Naive thymus-derived CD4-positive, alpha-beta T cell (primary cell): ENCODE data around the gene TREH. TPM values are rescaled to one million over a fixed set of nuclear protein-coding genes. Genes with fewer than 3 reads are reported as not detected.

Source experiments
- ATAC-seq: fragments of 150-1000 bp; cut with Tn5 transposase; 2 replicates; pipeline ENCODE4 v1.10.0; 2021; ENCODE audit warnings: mild to moderate bottlenecking, moderate library complexity
- CTCF ChIA-PET: fragments of 350-600 bp; sonication (Branson Sonifier 250); formaldehyde crosslinking; loops from one replicate; lab custom pipeline; 2021; ENCODE audit warnings: antibody characterized with exemption; lab: Charles Lee
- POLR2A ChIA-PET: fragments of 350-600 bp; sonication (Branson Sonifier 250); formaldehyde crosslinking; loops from one replicate; lab custom pipeline; 2021; ENCODE audit warnings: antibody characterized with exemption, inconsistent platforms; lab: Charles Lee
- DNase-seq, 9 donors: peaks; one replicate each; pipeline versions ENCODE4 v3.0.0 to v3.0.0-alpha.2; 2020 to 2022; ENCODE audit warnings: mixed read lengths in 1 of 9
- H3K27ac ChIP-seq: one replicate; pipeline ENCODE4 v1.7.0; 2013; ENCODE audit warnings: mild to moderate bottlenecking, low read depth, low read length, moderate library complexity
- H3K27me3 ChIP-seq, 2 donors: one replicate each; pipeline ENCODE4 v1.7.0; 2013; ENCODE audit warnings: low read length in 2 of 2, mild to moderate bottlenecking in 2 of 2, moderate library complexity in 2 of 2; ENCODE audit not compliant: control insufficient read depth in 2 of 2, insufficient read depth in 2 of 2
- H3K36me3 ChIP-seq, 3 experiments: 1 replicate in 2 of 3; 2 replicates in 1 of 3; pipeline ENCODE4 v1.7.0; 2013; ENCODE audit warnings: low read length in 3 of 3, mild to moderate bottlenecking in 3 of 3, moderate library complexity in 1 of 3; ENCODE audit not compliant: insufficient read depth in 3 of 3, control insufficient read depth in 2 of 3
- H3K4me1 ChIP-seq, 2 donors: one replicate each; pipeline ENCODE4 v1.7.0; 2013; ENCODE audit warnings: low read length in 2 of 2, mild to moderate bottlenecking in 2 of 2, moderate library complexity in 1 of 2; ENCODE audit not compliant: control insufficient read depth in 2 of 2, insufficient read depth in 2 of 2
- H3K4me3 ChIP-seq: 2 replicates; pipeline ENCODE4 v1.7.0; 2013; ENCODE audit warnings: mild to moderate bottlenecking, low read length
- H3K9me3 ChIP-seq, 3 experiments: 1 replicate in 2 of 3; 2 replicates in 1 of 3; pipeline ENCODE4 v1.7.0; 2013; ENCODE audit warnings: low read length in 3 of 3; ENCODE audit not compliant: control insufficient read depth in 2 of 3
- H3K27ac Mint-ChIP-seq, 9 donors: one replicate each; pipeline ENCODE4 v1.8.0; 2020 to 2022; ENCODE audit warnings: mixed read lengths in 9 of 9, mild to moderate bottlenecking in 8 of 9, moderate library complexity in 5 of 9, inconsistent platforms in 2 of 9
- H3K27me3 Mint-ChIP-seq, 5 donors: one replicate each; pipeline ENCODE4 v1.8.0; 2021 to 2022; ENCODE audit warnings: mixed read lengths in 5 of 5, mild to moderate bottlenecking in 1 of 5
- H3K36me3 Mint-ChIP-seq, 5 donors: one replicate each; pipeline ENCODE4 v1.8.0; 2020 to 2022; ENCODE audit warnings: mixed read lengths in 5 of 5, mild to moderate bottlenecking in 3 of 5, inconsistent platforms in 1 of 5
- H3K4me1 Mint-ChIP-seq, 7 donors: one replicate each; pipeline ENCODE4 v1.8.0; 2020 to 2022; ENCODE audit warnings: mixed read lengths in 7 of 7, mild to moderate bottlenecking in 3 of 7, inconsistent platforms in 1 of 7
- H3K4me3 Mint-ChIP-seq, 10 donors: one replicate each; pipeline ENCODE4 v1.8.0; 2020 to 2022; ENCODE audit warnings: mild to moderate bottlenecking in 10 of 10, mixed read lengths in 10 of 10, moderate library complexity in 6 of 10, inconsistent platforms in 2 of 10
- H3K9me3 Mint-ChIP-seq, 11 donors: one replicate each; pipeline ENCODE4 v1.8.0; 2020 to 2022; ENCODE audit warnings: mixed read lengths in 11 of 11, mild to moderate bottlenecking in 4 of 11, inconsistent platforms in 1 of 11, moderate library complexity in 1 of 11
- intact Hi-C, 2 donors: fragments of 100-400 bp; cut with micrococcal nuclease; formaldehyde crosslinking; loops; one replicate each; pipeline ENCODE4 v1.15.1; 2023
- polyA plus RNA-seq, 2 donors: library from polyadenylated mRNA; unstranded; fragments of 300-500 nt; fragmentation: Illumina TruSeq; gene quantifications; one replicate each; pipeline ENCODE4 v1.2.3, GENCODE V29; 2021
- total RNA-seq, 6 experiments: library from RNA in 5 of 6; stranded (reverse) in 5 of 6; gene quantifications; 1 replicate in 5 of 6; 2 replicates in 1 of 6; pipeline ENCODE4 v1.2.3 and lab custom pipeline; 2021 to 2026

Gene TREH
- total and polyA plus RNA-seq, 7 experiments from 2014 or later: not detected

- CTCF ChIA-PET: interaction anchor here (0.6 to 1.4 kb wide), 3 partner anchors 11 to 217 kb away, joined by 3 to 5 read pairs (median 5); no protein-coding TSS in a partner anchor
- Histone ChIP-seq H3K4me1 (peaks cover 68 to 79% of the 10 kb centered on the region in 2 donors), H3K9me3 (no peaks in the 10 kb centered on the region), H3K4me3 (no peak overlapping the region), H3K27me3 (no peaks in the 10 kb centered on the region), H3K27ac (no peak overlapping the region), H3K36me3 (no peaks in the 10 kb centered on the region)
- H3K27me3 Mint-ChIP-seq: peaks cover 0 to 6% (median 0%) of the 10 kb centered on the region in 5 donors
- no peaks in the 10 kb centered on the region for H3K36me3 Mint-ChIP-seq
- no peak for DNase-seq
- H3K9me3 Mint-ChIP-seq: peaks cover 0 to 2% (median 0%) of the 10 kb centered on the region in 11 donors
- intact Hi-C loops: loop anchor here in 1 of 2 donors (5.0 kb wide), 2 partner anchors 78 to 303 kb away; partner anchors contain the start of gene CENATAC
- H3K27ac Mint-ChIP-seq: peak overlapping the region in 7 of 9 donors; percentile 7 to 98 (median 85)
- H3K4me1 Mint-ChIP-seq: peaks cover 32 to 86% (median 63%) of the 10 kb centered on the region in 7 donors
- H3K4me3 Mint-ChIP-seq: no peak overlapping the region
- no peak for ATAC-seq
- POLR2A ChIA-PET: interaction anchor here (0.6 to 11.3 kb wide), 7 partner anchors 13 to 236 kb away, joined by 3 to 100 read pairs (median 4); partner anchors contain the start of gene DDX6
Observed at GRCh38 chr11:118694185-118694584, 14.7 kb upstream of the TREH start.

DNA sequence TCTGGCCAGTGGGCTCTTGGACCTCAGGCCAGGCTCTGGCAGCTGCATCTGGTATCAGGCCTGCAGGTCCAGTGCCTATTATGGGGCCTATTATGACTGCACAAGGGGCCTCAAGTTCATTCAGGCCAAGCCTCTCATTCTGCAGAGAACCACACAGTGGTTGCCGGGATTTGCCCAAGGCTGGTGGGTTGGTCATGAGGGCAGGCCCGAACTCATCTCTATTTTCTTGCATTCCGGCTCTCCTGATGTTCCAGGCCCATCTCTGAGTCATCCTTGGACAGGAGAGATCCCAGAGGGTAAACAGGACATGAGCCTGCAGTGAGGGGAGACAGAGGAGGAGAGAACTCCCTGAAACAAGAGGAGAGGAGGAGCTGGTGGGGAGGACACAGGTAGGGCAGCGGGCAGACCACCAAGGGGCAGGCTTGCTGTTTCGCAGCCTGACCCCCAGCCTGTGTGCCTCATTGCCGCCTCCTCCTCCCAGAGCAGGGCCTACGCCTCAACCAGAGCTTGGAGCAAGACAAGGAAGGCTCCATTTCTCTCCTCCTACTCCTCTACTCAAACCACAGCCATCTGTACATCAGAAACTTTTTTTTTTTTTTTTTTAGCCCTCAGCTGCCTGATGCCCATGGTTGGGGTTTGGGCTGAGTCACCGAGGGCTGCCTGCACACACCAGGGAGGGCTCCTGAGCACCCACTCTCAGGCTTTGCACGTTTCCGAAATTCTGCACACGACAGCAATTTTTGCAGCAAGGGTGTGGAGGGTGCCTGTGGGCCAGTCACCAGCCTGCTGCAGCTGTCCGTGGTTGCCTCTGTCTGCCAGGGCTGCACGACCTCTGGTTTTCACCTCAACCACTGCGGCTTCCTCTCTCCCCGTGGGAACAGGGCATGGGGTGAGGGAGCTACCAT, 12.7 kb upstream of the TREH start:
- Mint-ChIP-seq H3K4me3 (peak overlapping the region; percentile 13 to 72 (median 61)), H3K27me3 (peaks cover 0 to 8% (median 0%) of the 10 kb centered on the region in 5 donors), H3K36me3 (no peaks in the 10 kb centered on the region), H3K9me3 (peaks cover 0 to 2% (median 0%) of the 10 kb centered on the region in 11 donors), H3K4me1 (peaks cover 34 to 76% (median 62%) of the 10 kb centered on the region in 7 donors), H3K27ac (peak overlapping the region; percentile 55 to 98 (median 80))
- Histone ChIP-seq H3K4me1 (peaks cover 55 to 63% of the 10 kb centered on the region in 2 donors), H3K27ac (peak overlapping the region; percentile 32), H3K36me3 (no peaks in the 10 kb centered on the region), H3K4me3 (peak overlapping the region; percentile 18), H3K27me3 (no peaks in the 10 kb centered on the region), H3K9me3 (no peaks in the 10 kb centered on the region)
- intact Hi-C loops: loop anchor here (2.0 to 5.0 kb wide), 4 partner anchors 13 to 305 kb away; partner anchors contain the start of genes CENATAC (in 1 of the 2) and DDX6 (in 1 of the 2)
- ChIA-PET POLR2A (interaction anchor here (0.6 to 11.3 kb wide), 12 partner anchors 10 to 602 kb away, joined by 3 to 100 read pairs (median 5); partner anchors contain the start of gene DDX6), CTCF (interaction anchor here (0.6 to 4.7 kb wide), 5 partner anchors 14 to 203 kb away, joined by 3 to 30 read pairs (median 5); no protein-coding TSS in a partner anchor)
- peak in 4 of 9 donors; percentile 14 to 39 (median 25) for DNase-seq
- ATAC-seq: peak; percentile 50

GRCh38 chr11:118690553-118691304, 11.3 kb upstream of the TREH start:
- H3K4me3 Mint-ChIP-seq: peak overlapping the region in 9 of 10 donors; percentile 30 to 80 (median 71)

GRCh38 chr11:118689852-118690552, 10.6 kb upstream of the TREH start:
- ChIA-PET CTCF (interaction anchor here (0.6 to 4.7 kb wide), 33 partner anchors 10 to 272 kb away, joined by 3 to 47 read pairs (median 4); partner anchors contain the start of gene DDX6), POLR2A (interaction anchor here (0.8 to 11.3 kb wide), 9 partner anchors 10 to 264 kb away, joined by 3 to 100 read pairs (median 5); partner anchors contain the start of gene DDX6)
- peak; percentile 96 for ATAC-seq
- H3K27ac ChIP-seq: peak overlapping the region; percentile 69
- peak overlapping the region in 8 of 9 donors; percentile 51 to 91 (median 72) for H3K27ac Mint-ChIP-seq
- no peaks in the 10 kb centered on the region for H3K9me3 ChIP-seq
- H3K36me3 ChIP-seq: no peaks in the 10 kb centered on the region
- DNase-seq: peak; percentile 71 to 87 (median 82)
- H3K36me3 Mint-ChIP-seq: no peaks in the 10 kb centered on the region
- H3K27me3 Mint-ChIP-seq: peaks cover 0 to 23% (median 0%) of the 10 kb centered on the region in 5 donors
- H3K4me1 Mint-ChIP-seq: peaks cover 34 to 58% (median 52%) of the 10 kb centered on the region in 7 donors
- H3K4me3 Mint-ChIP-seq: peak overlapping the region; percentile 56 to 80 (median 74)
- peaks cover 0 to 2% (median 0%) of the 10 kb centered on the region in 11 donors for H3K9me3 Mint-ChIP-seq
- intact Hi-C loops: loop anchor here (1.0 to 5.0 kb wide), 12 partner anchors 9 to 307 kb away; partner anchors contain the start of genes UPK2 (in 2 of the 2), CENATAC (in 1 of the 2) and DDX6 (in 1 of the 2)
- H3K4me1 ChIP-seq: peaks cover 42 to 46% of the 10 kb centered on the region in 2 donors
- peak overlapping the region; percentile 73 for H3K4me3 ChIP-seq
- no peaks in the 10 kb centered on the region for H3K27me3 ChIP-seq

More at GRCh38 chr11:118690553-118691304, 11.3 kb upstream of the TREH start:
- H3K4me1 Mint-ChIP-seq: peaks cover 34 to 63% (median 56%) of the 10 kb centered on the region in 7 donors
- no peaks in the 10 kb centered on the region for H3K36me3 Mint-ChIP-seq
- H3K9me3 ChIP-seq: no peaks in the 10 kb centered on the region
- no peak for ATAC-seq
- ChIA-PET CTCF (interaction anchor here (0.6 to 4.7 kb wide), 18 partner anchors 15 to 546 kb away, joined by 3 to 47 read pairs (median 6); partner anchors contain the start of gene DDX6), POLR2A (interaction anchor here (0.9 to 11.3 kb wide), 7 partner anchors 9 to 263 kb away, joined by 4 to 100 read pairs (median 5); partner anchors contain the start of gene DDX6)
- peaks cover 0 to 17% (median 0%) of the 10 kb centered on the region in 5 donors for H3K27me3 Mint-ChIP-seq
- peaks cover 0 to 2% (median 0%) of the 10 kb centered on the region in 11 donors for H3K9me3 Mint-ChIP-seq
- no peaks in the 10 kb centered on the region for H3K27me3 ChIP-seq
- intact Hi-C loops: loop anchor here (1.0 to 5.0 kb wide), 11 partner anchors 9 to 307 kb away; partner anchors contain the start of genes UPK2 (in 2 of the 2), CENATAC (in 1 of the 2) and DDX6 (in 1 of the 2)
- no peak for DNase-seq
- no peaks in the 10 kb centered on the region for H3K36me3 ChIP-seq
- peak overlapping the region; percentile 9 to 91 (median 78) for H3K27ac Mint-ChIP-seq
- H3K4me1 ChIP-seq: peaks cover 49 to 52% of the 10 kb centered on the region in 2 donors
- peak overlapping the region; percentile 69 for H3K27ac ChIP-seq
- no peak overlapping the region for H3K4me3 ChIP-seq

DNA sequence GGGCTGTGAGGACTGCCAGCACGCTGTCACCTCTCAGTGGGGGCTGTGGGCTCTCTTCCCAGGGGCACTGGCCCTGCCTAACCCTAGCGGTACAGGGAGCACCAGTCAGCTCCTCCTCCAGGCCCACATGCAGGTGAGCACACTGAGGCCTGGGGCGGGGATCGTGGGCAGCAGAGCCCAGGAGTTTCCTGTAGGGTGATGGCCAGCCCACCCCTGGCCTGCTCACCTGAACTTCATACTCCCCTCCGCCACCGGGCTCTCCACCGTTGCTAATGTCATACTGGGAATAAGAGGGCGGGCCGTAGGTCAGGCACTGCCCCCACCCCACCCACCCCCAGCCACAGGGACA, 10.0 kb upstream of the TREH start:
- Histone ChIP-seq H3K27me3 (no peaks in the 10 kb centered on the region), H3K27ac (no peak overlapping the region), H3K4me1 (peaks cover 38 to 40% of the 10 kb centered on the region in 2 donors), H3K36me3 (no peaks in the 10 kb centered on the region), H3K9me3 (no peaks in the 10 kb centered on the region), H3K4me3 (no peak overlapping the region)
- Mint-ChIP-seq H3K4me3 (peak overlapping the region in 3 of 10 donors; percentile 71 to 80 (median 76)), H3K36me3 (no peaks in the 10 kb centered on the region), H3K27me3 (peaks cover 0 to 27% (median 0%) of the 10 kb centered on the region in 5 donors), H3K27ac (no peak overlapping the region), H3K9me3 (peaks cover 0 to under 1% (median 0%) of the 10 kb centered on the region in 11 donors), H3K4me1 (peaks cover 34 to 53% (median 48%) of the 10 kb centered on the region in 7 donors)
- intact Hi-C loops: loop anchor here in 1 of 2 donors (2.0 kb wide), 1 partner anchor 31 kb away; no protein-coding TSS in a partner anchor
- CTCF ChIA-PET: interaction anchor here (0.6 to 4.7 kb wide), 33 partner anchors 10 to 272 kb away, joined by 3 to 47 read pairs (median 4); partner anchors contain the start of gene DDX6
- ATAC-seq (no peak), DNase-seq (no peak)
- POLR2A ChIA-PET: interaction anchor here (0.8 to 11.3 kb wide), 8 partner anchors 11 to 265 kb away, joined by 3 to 100 read pairs (median 6); partner anchors contain the start of gene DDX6
